PC-3 (cell line): ENCODE measurements around the gene SH3RF3. TPM values are rescaled to one million over a fixed set of nuclear protein-coding genes. Genes with fewer than 3 reads are reported as not detected.

Experiments used
- ATAC-seq: fragments of 200-7000 bp; cut with Tn5 transposase; 2 replicates; pipeline ENCODE4 v1.9.1; 2020; ENCODE audit warnings: mild to moderate bottlenecking, moderate library complexity
- BruUV-seq: library from RNA; stranded (reverse); fragments of 400-500 nt; replicated peaks from 2 replicates; lab custom pipeline; 2021; lab: Mats Ljungman, UMichigan
- CTCF ChIA-PET: fragments of 300-600 bp; sonication (Branson Sonifier 250); formaldehyde crosslinking; loops from one replicate; lab custom pipeline; 2022; ENCODE audit warnings: antibody characterized with exemption; lab: Charles Lee
- POLR2A ChIA-PET: fragments of 300-600 bp; sonication (Branson Sonifier 250); formaldehyde crosslinking; loops from one replicate; lab custom pipeline; 2022; ENCODE audit warnings: antibody characterized with exemption; ENCODE audit not compliant: unreplicated experiment; lab: Charles Lee
- DNase-seq: peaks from one replicate; pipeline ENCODE4 v3.0.0-alpha.2; 2015
- H2AFZ ChIP-seq: fragments of 300-600 bp; sonication (generic); 2 replicates; pipeline ENCODE4 v1.6.0; 2016; ENCODE audit warnings: antibody characterized with exemption, low read length
- H3F3A ChIP-seq: fragments of 300-600 bp; sonication (generic); one replicate; pipeline ENCODE4 v1.6.0; 2017; ENCODE audit warnings: antibody characterized with exemption, low read length, control low read depth, mild to moderate bottlenecking; ENCODE audit not compliant: unreplicated experiment
- H3K27ac ChIP-seq: fragments of 300-600 bp; sonication (generic); 2 replicates; pipeline ENCODE4 v1.5.1; 2016; ENCODE audit warnings: mild to moderate bottlenecking, low read length
- H3K27me3 ChIP-seq: fragments of 300-600 bp; sonication (generic); 2 replicates; pipeline ENCODE4 v1.6.1; 2016; ENCODE audit warnings: low read length, mixed read lengths
- H3K36me3 ChIP-seq: fragments of 300-600 bp; sonication (generic); 2 replicates; pipeline ENCODE4 v1.6.1; 2016; ENCODE audit warnings: low read depth, mixed run types, low read length, mixed read lengths
- H3K4me1 ChIP-seq: fragments of 300-600 bp; sonication (generic); 2 replicates; pipeline ENCODE4 v1.5.1; 2016; ENCODE audit warnings: low read length; ENCODE audit not compliant: insufficient read depth
- H3K4me2 ChIP-seq: fragments of 300-600 bp; sonication (generic); 2 replicates; pipeline ENCODE4 v1.6.0; 2016; ENCODE audit warnings: low read length
- H3K4me3 ChIP-seq: fragments of 300-600 bp; sonication (generic); 2 replicates; pipeline ENCODE4 v1.5.1; 2016; ENCODE audit warnings: mild to moderate bottlenecking, low read length, mixed read lengths
- H3K79me2 ChIP-seq: fragments of 300-600 bp; sonication (generic); 2 replicates; pipeline ENCODE4 v1.6.1; 2017; ENCODE audit warnings: low read length, mixed read lengths
- H3K9ac ChIP-seq: fragments of 300-600 bp; sonication (generic); 2 replicates; pipeline ENCODE4 v1.6.0; 2016; ENCODE audit warnings: mild to moderate bottlenecking, low read length
- H3K9me2 ChIP-seq: fragments of 300-600 bp; sonication (generic); replicated peaks from 2 replicates; pipeline ENCODE4 v1.6.1; 2016; ENCODE audit warnings: mixed run types, low read length, mixed read lengths
- H3K9me3 ChIP-seq: fragments of 300-600 bp; sonication (generic); 2 replicates; pipeline ENCODE4 v1.6.1; 2016; ENCODE audit warnings: low read length, mixed read lengths
- H4K20me1 ChIP-seq: fragments of 300-600 bp; sonication (generic); 2 replicates; pipeline ENCODE4 v1.6.1; 2016; ENCODE audit warnings: low read length, mixed read lengths
- EZH2 ChIP-seq: fragments of 300-600 bp; sonication (generic); IDR thresholded peaks from one replicate; pipeline ENCODE4 v1.6.1; 2017; ENCODE audit warnings: antibody characterized with exemption, mild to moderate bottlenecking, low read length; ENCODE audit not compliant: unreplicated experiment
- EZH2phosphoT487 ChIP-seq: fragments of 300-600 bp; sonication (generic); IDR thresholded peaks from 2 replicates; pipeline ENCODE4 v1.6.1; 2018; ENCODE audit warnings: mild to moderate bottlenecking, antibody characterized with exemption, low read length, borderline replicate concordance
- intact Hi-C: fragments of 100-400 bp; cut with micrococcal nuclease; formaldehyde crosslinking; loops from 2 replicates; pipeline ENCODE4 v1.9.0; 2023
- total RNA-seq: library from RNA; depleted of rRNA; stranded (reverse); fragments of >200 nt; gene quantifications from 2 replicates; pipeline ENCODE4 v1.2.3, GENCODE V29; 2014
- TF ChIP-seq, protein P1 (sequence below): fragments of 300-600 bp; sonication (generic); conservative IDR thresholded peaks from 2 replicates; pipeline ENCODE4 v1.5.1; 2017; ENCODE audit warnings: antibody characterized with exemption, low read depth, mild to moderate bottlenecking, low read length

The SH3RF3 gene
- total RNA-seq, 1 experiment from 2014 or later, result 11.7 TPM

DNA sequence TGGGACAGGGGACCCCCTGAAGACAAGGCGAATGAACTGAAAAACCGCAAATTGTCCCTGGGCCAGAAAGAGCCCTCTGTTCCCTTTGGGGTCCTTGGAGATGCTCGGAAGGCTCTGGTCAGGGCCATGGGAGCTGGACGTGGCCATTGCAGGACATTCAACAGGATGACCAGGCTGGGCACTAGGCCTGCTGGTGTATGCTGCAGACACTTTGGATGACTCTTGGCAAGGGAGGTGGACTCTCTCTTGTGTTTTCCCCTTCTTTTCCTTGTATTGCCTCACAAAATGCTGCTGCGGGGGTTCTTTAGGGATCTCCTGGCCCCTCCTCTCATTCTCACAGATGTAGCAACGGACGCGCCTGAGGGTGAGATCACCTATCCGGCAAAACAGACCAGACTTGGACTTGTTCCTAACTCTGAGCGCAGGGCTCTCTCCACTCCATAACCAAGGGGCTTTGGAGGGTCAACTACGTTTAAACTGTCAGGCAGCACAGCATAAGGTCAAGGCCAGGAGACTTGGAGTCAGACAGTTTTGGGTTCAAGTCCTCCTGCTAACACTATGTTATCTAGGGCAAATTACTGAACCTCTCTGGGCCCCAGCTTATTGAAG is 41.8 kb upstream of the SH3RF3 start:
- BruUV-seq, result no TSS peak
- Histone ChIP-seq H3F3A (no peaks in the 10 kb centered on the region), H3K4me2 (no peak overlapping the region), H3K9ac (no peak overlapping the region), H3K36me3 (no peaks in the 10 kb centered on the region), H3K9me2 (no peaks in the 10 kb centered on the region), H3K4me3 (no peak overlapping the region), H4K20me1 (no peaks in the 10 kb centered on the region), H2AFZ (no peak overlapping the region), H3K4me1 (no peaks in the 10 kb centered on the region), H3K27ac (no peak overlapping the region), H3K9me3 (no peaks in the 10 kb centered on the region), H3K27me3 (no peaks in the 10 kb centered on the region), H3K79me2 (no peaks in the 10 kb centered on the region)
- ATAC-seq (no peak), DNase-seq (no peak)
- CTCF ChIA-PET, result no interaction called here
- POLR2A ChIA-PET, result no interaction called here
- TF ChIP-seq, protein P1, sequence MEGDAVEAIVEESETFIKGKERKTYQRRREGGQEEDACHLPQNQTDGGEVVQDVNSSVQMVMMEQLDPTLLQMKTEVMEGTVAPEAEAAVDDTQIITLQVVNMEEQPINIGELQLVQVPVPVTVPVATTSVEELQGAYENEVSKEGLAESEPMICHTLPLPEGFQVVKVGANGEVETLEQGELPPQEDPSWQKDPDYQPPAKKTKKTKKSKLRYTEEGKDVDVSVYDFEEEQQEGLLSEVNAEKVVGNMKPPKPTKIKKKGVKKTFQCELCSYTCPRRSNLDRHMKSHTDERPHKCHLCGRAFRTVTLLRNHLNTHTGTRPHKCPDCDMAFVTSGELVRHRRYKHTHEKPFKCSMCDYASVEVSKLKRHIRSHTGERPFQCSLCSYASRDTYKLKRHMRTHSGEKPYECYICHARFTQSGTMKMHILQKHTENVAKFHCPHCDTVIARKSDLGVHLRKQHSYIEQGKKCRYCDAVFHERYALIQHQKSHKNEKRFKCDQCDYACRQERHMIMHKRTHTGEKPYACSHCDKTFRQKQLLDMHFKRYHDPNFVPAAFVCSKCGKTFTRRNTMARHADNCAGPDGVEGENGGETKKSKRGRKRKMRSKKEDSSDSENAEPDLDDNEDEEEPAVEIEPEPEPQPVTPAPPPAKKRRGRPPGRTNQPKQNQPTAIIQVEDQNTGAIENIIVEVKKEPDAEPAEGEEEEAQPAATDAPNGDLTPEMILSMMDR, result no peak
- TF ChIP-seq EZH2phosphoT487 (no peak), EZH2 (no peak)
- intact Hi-C loops, result no loop called here

DNA sequence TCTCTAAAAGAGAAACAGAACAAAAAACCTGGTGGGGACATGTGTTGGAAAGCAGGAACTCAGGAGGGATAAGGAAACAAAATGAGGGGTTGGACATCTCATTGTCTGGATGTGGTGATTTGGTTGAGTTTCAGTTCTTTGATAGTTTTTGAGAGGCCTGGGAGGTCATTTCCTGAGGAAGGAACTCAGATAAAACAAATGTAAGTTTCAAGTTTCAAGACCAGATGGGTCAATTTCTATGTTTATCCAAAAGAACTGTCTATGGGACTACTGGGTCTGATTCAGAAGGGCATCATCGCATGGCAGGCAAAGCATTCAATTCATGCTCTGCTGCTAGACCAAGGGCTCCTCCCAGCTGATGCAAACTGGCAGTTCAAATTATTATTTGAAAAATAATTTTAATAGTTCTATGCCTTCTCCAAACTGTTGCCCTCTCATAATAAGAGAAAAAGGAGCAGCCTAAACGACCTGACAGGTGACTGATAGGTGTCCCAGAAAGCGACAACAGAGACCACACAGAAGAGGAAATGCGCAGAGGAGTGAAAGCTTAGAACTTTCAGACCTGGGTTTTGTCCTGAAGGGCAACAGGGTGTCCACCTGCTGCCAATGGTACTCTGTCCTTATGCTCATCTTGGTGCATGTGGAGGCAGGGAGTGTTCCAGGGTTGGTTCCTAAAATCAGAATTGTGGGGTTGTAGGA is 39.3 kb upstream of the SH3RF3 start:
- Histone ChIP-seq H2AFZ (no peak overlapping the region), H3K27me3 (no peaks in the 10 kb centered on the region), H3K9me3 (peaks cover 8% of the 10 kb centered on the region; the same call in 1 of the 2 replicates), H3K36me3 (no peaks in the 10 kb centered on the region), H3K9ac (no peak overlapping the region), H3K4me2 (no peak overlapping the region), H3K79me2 (no peaks in the 10 kb centered on the region), H3K9me2 (no peaks in the 10 kb centered on the region), H3K4me3 (no peak overlapping the region), H3F3A (no peaks in the 10 kb centered on the region), H4K20me1 (no peaks in the 10 kb centered on the region), H3K27ac (no peak overlapping the region), H3K4me1 (no peaks in the 10 kb centered on the region)
- ChIA-PET POLR2A (no interaction called here), CTCF (no interaction called here)
- TF ChIP-seq EZH2phosphoT487, result no peak
- TF ChIP-seq, protein P1, result no peak
- no peak for TF ChIP-seq EZH2
- intact Hi-C loops, result no loop called here
- no TSS peak for BruUV-seq
- DNase-seq (peak; percentile 15), ATAC-seq (no peak)

DNA sequence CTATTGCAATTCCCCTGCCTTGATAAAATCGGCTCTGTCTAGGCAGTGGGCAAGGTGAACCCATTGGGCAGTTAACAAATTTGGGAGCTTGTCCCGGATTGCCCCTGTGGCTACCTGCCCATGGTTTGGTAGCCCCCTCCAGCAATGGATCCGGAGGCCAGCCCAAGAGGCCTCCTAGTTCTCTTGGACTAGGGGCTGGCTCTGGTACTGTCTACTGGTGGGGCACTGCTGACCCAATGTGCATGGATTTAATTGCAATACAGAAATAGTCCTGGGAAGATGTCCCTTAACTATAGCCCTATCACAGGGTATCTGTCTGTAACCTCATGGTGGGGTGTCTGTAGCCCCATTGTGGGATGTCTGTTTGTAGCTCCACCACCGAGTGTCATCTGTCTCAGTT is 37.5 kb upstream of the SH3RF3 start:
- intact Hi-C loops, result no loop called here
- BruUV-seq, result no TSS peak
- TF ChIP-seq, protein P1, result no peak
- TF ChIP-seq EZH2 (no peak), EZH2phosphoT487 (no peak)
- ChIA-PET POLR2A (no interaction called here), CTCF (no interaction called here)
- Histone ChIP-seq H3K9me3 (peaks cover 11% of the 10 kb centered on the region; the same call in 1 of the 2 replicates), H3F3A (no peaks in the 10 kb centered on the region), H3K79me2 (no peaks in the 10 kb centered on the region), H3K36me3 (no peaks in the 10 kb centered on the region), H3K4me3 (no peak overlapping the region), H3K27me3 (no peaks in the 10 kb centered on the region), H3K4me1 (no peaks in the 10 kb centered on the region), H3K27ac (no peak overlapping the region), H3K4me2 (no peak overlapping the region), H2AFZ (no peak overlapping the region), H4K20me1 (no peaks in the 10 kb centered on the region), H3K9me2 (no peaks in the 10 kb centered on the region), H3K9ac (no peak overlapping the region)
- no peak for DNase-seq
- ATAC-seq, result no peak
